ENCODE measurements around the gene SOBP.
"Not testable (repeated sequence)": the region's sequence is repeated elsewhere in the genome, so short reads cannot be mapped to it uniquely, and the experiment has no call there.

The SOBP gene
- long read RNA-seq, donor 1, partial matches to known transcripts = 46 of 46 reads
- long read RNA-seq, donor 1, other reads (novel, unspliced or antisense) = 0 of 46 reads
- long read RNA-seq, donor 2 = 0 reads
- long read RNA-seq, donor 3 = 0 reads
- long read RNA-seq, donor 4 = 0 reads
- long read RNA-seq, donor 5, full-length matches to known transcripts = 1 of 1 reads
- long read RNA-seq, donor 5, partial matches to known transcripts = 0 of 1 reads
- long read RNA-seq, donor 5, other reads (novel, unspliced or antisense) = 0 of 1 reads
- long read RNA-seq, donor 6, partial matches to known transcripts = 25 of 25 reads
- long read RNA-seq, donor 6, other reads (novel, unspliced or antisense) = 0 of 25 reads
- long read RNA-seq, donor 7, partial matches to known transcripts = 15 of 15 reads
- long read RNA-seq, donor 7, other reads (novel, unspliced or antisense) = 0 of 15 reads
- long read RNA-seq, donor 8 = 0 reads

- peak; percentile 91 for DNase-seq
These were observed at the start of gene SOBP for GRCh38 chr6:107489636-107490565. Gene SOBP (plus strand): TSS chr6:107490117. CDS start chr6:107490617, 500 bp downstream.

GRCh38 chr6:107440936-107441335 is 49.0 kb upstream of the SOBP start:
- DNase-seq = no peak

- no peak for DNase-seq
These were observed 48.2 kb upstream of the SOBP start for GRCh38 chr6:107441682-107442081.

- no peak for DNase-seq
These were observed 46.8 kb upstream of the SOBP start for GRCh38 chr6:107442938-107443607.

GRCh38 chr6:107443608-107444267 is 46.2 kb upstream of the SOBP start:
- DNase-seq = no peak

GRCh38 chr6:107444277-107444676 is 45.6 kb upstream of the SOBP start:
- no peak for DNase-seq

GRCh38 chr6:107447663-107448216 is 42.2 kb upstream of the SOBP start:
- no peak for DNase-seq

GRCh38 chr6:107448776-107449175 is 41.1 kb upstream of the SOBP start:
- no peak for DNase-seq

- DNase-seq = peak; percentile 83
These were observed 31.1 kb upstream of the SOBP start for GRCh38 chr6:107458672-107459282.

GRCh38 chr6:107459283-107460082 is 30.4 kb upstream of the SOBP start, which contains the start of gene PDSS2:
Gene PDSS2 (minus strand): TSS chr6:107459564. CDS start chr6:107459285, 279 bp downstream.
- peak; percentile 95 for DNase-seq

- no peak for DNase-seq
These were observed 29.8 kb upstream of the SOBP start for GRCh38 chr6:107460083-107460631.

GRCh38 chr6:107466062-107466461 is 23.9 kb upstream of the SOBP start:
- no peak for DNase-seq

GRCh38 chr6:107470364-107470763 is 19.6 kb upstream of the SOBP start:
- no peak for DNase-seq

- DNase-seq = no peak
These were observed 16.3 kb upstream of the SOBP start for GRCh38 chr6:107473660-107474059.

- DNase-seq = not testable (repeated sequence)
These were observed 14.6 kb upstream of the SOBP start for GRCh38 chr6:107475360-107475759.

- DNase-seq = not testable (repeated sequence)
These were observed 14.1 kb upstream of the SOBP start for GRCh38 chr6:107475826-107476225.

GRCh38 chr6:107479089-107479690 is 10.7 kb upstream of the SOBP start:
- no peak for DNase-seq

GRCh38 chr6:107485157-107485556 is 4.8 kb upstream of the SOBP start:
- DNase-seq = no peak

- DNase-seq = peak; percentile 61
These were observed 1.6 kb upstream of the SOBP start for GRCh38 chr6:107488174-107488874.
